ENCODE measurements around the gene SMIM15. TPM values are rescaled to one million over a fixed set of nuclear protein-coding genes. Genes with fewer than 3 reads are reported as not detected.

The SMIM15 gene
- total and polyA plus RNA-seq, 2 of the 13 experiments (the other 11 are each of a cell fraction or from before 2014, with no cell fraction given) = 12.7 to 58.2 TPM

GRCh38 chr5:61180886-61181285 is 18.6 kb upstream of the SMIM15 start:
- ATAC-seq (no peak), FAIRE-seq (no peak), DNase-seq (ENCODE audit: low spot score) (no peak)
- H2AFZ ChIP-seq (ENCODE audit: low read length) = peak overlapping the region; percentile 36
- no peaks in the 10 kb centered on the region; a peak in 1 of 5 replicates for H3K27me3 ChIP-seq (ENCODE audit: control insufficient read depth in 1 of 2, insufficient read depth in 2 of 2, low read length in 2 of 2)
- no TSS peak for BruUV-seq (replicated peaks)
- no peaks in the 10 kb centered on the region for H3K4me1 ChIP-seq (ENCODE audit: insufficient read depth, low read length)
- no peak overlapping the region for H3K27ac ChIP-seq (ENCODE audit: extremely low read length, insufficient read depth, low read length)
- no peak for TF ChIP-seq JUNB (CRISPR knock-in tag; IDR thresholded peaks at IDR 0.05; ENCODE audit: borderline replicate concordance)
- no peak for TF ChIP-seq BRCA1 (CRISPR knock-in tag; IDR thresholded peaks at IDR 0.05)
- no peak for TF ChIP-seq PAXIP1 (CRISPR knock-in tag; conservative IDR thresholded peaks at IDR 0.05)
- no peak for TF ChIP-seq HOMEZ (CRISPR knock-in tag; IDR thresholded peaks at IDR 0.05; ENCODE audit: low read depth)
- no peak for TF ChIP-seq ZNF12 (CRISPR knock-in tag; IDR thresholded peaks at IDR 0.05)
- no peak for TF ChIP-seq TRAFD1 (CRISPR knock-in tag; IDR thresholded peaks at IDR 0.05; ENCODE audit: borderline replicate concordance)
- no peak for TF ChIP-seq ZNF276 (CRISPR knock-in tag; IDR thresholded peaks at IDR 0.05; ENCODE audit: low read depth)
- H4K20me1 ChIP-seq (ENCODE audit: insufficient read depth, low read length) = no peaks in the 10 kb centered on the region
- 43% methylated on average over 2 of the region's 2 CpGs for whole genome bisulfite sequencing (ENCODE audit: low lambda C conversion rate)
- H3K36me3 ChIP-seq (replicated peaks in 1 of 2; ENCODE audit: control insufficient read depth in 1 of 2, insufficient read depth in 2 of 2, low read length in 2 of 2) = no peaks in the 10 kb centered on the region
- intact Hi-C loops (cut with micrococcal nuclease; ENCODE audit: unreplicated experiment) = no loop called here
- H3K4me3 ChIP-seq (replicated peaks in 1 of 3; ENCODE audit: insufficient read depth in 1 of 3, low read depth in 2 of 3, low read length in 3 of 3) = peak overlapping the region in 2 of 3 experiments; percentile 13 to 24; a peak in 3 of 6 replicates
- no peaks in the 10 kb centered on the region for H3K79me2 ChIP-seq (ENCODE audit: insufficient read depth, low read length)
- H3K9ac ChIP-seq (ENCODE audit: insufficient read depth, low read depth, low read length) = no peak overlapping the region
- in situ Hi-C loops (cut with HindIII; ENCODE audit: extremely low pct_ligation_motif_present, low pct_unique_long_range_greater_than_20kb) = no loop called here
- POLR2A ChIA-PET = no interaction called here
- H3K9me3 ChIP-seq (ENCODE audit: low read length) = no peaks in the 10 kb centered on the region
- peak overlapping the region; percentile 28; the same call in 1 of the 2 replicates for H3K4me2 ChIP-seq (ENCODE audit: low read depth, low read length)
- CTCF ChIA-PET (ENCODE audit: low intra/inter-chr PET ratio, low total read pairs) = no interaction called here
